GM12878 (cell line): ENCODE results near the gene ZNF783. TPM values are rescaled to one million over a fixed set of nuclear protein-coding genes. Genes with fewer than 3 reads are reported as not detected.

Experiments
- ATAC-seq: fragments of 200-7000 bp; cut with Tn5 transposase; 3 replicates; pipeline ENCODE4 v1.9.1; 2020; ENCODE audit warnings: mild to moderate bottlenecking, moderate library complexity
- BruUV-seq: library from RNA; stranded (reverse); fragments of 400-500 nt; replicated peaks from 2 replicates; lab custom pipeline; 2021; lab: Mats Ljungman, UMichigan
- CTCF ChIA-PET: fragments of 300-600 bp; sonication (Branson Sonifier 250); formaldehyde crosslinking; extraction: SDS; loops from one replicate; lab custom pipeline; 2021; ENCODE audit warnings: inconsistent platforms; lab: Yijun Ruan, JAX
- POLR2A ChIA-PET: fragments of 350-600 bp; formaldehyde crosslinking; extraction: SDS; loops from one replicate; lab custom pipeline; 2021; ENCODE audit warnings: inconsistent platforms; lab: Charles Lee
- RAD21 ChIA-PET: fragments of 300-600 bp; sonication (Branson Sonifier 250); formaldehyde crosslinking; loops from one replicate; lab custom pipeline; 2023; ENCODE audit warnings: antibody characterized with exemption; ENCODE audit not compliant: unreplicated experiment; lab: Charles Lee
- SMC1A ChIA-PET: fragments of 300-600 bp; sonication (Branson Sonifier 250); formaldehyde crosslinking; loops from one replicate; lab custom pipeline; 2023; ENCODE audit not compliant: unreplicated experiment, uncharacterized antibody; lab: Charles Lee
- DNase-seq: peaks from one replicate; pipeline ENCODE4 v3.0.0-alpha.2; 2011; ENCODE audit warnings: low read depth, low spot score
- FAIRE-seq: peaks from 3 replicates; lab custom pipeline; 2011; peaks lifted over from hg19 to GRCh38; lab: Jason Lieb, UNC
- H2AFZ ChIP-seq: 2 replicates; pipeline ENCODE4 v1.6.0; 2011; ENCODE audit warnings: low read depth, low read length, control low read depth; ENCODE audit not compliant: control insufficient read depth
- H3K27ac ChIP-seq: 2 replicates; pipeline ENCODE4 v1.5.1; 2011; ENCODE audit warnings: control low read depth; ENCODE audit not compliant: control insufficient read depth, insufficient read depth
- H3K27me3 ChIP-seq, 2 experiments: replicated peaks in 1 of 2; 2 replicates each; pipeline versions ENCODE4 v1.6.0 to v1.6.1; 2011; ENCODE audit warnings: low read length in 1 of 2; ENCODE audit not compliant: control insufficient read depth in 2 of 2, insufficient read depth in 2 of 2
- H3K36me3 ChIP-seq, 2 experiments: 2 replicates each; pipeline ENCODE4 v1.5.1; 2011; ENCODE audit warnings: low read length in 1 of 2; ENCODE audit not compliant: control insufficient read depth in 2 of 2, insufficient read depth in 2 of 2
- H3K4me1 ChIP-seq: 2 replicates; pipeline ENCODE4 v1.6.1; 2011; ENCODE audit warnings: mild to moderate bottlenecking, low read length, moderate library complexity, mixed read lengths; ENCODE audit not compliant: control insufficient read depth, insufficient read depth
- H3K4me2 ChIP-seq: 2 replicates; pipeline ENCODE4 v1.6.0; 2011; ENCODE audit warnings: control low read depth; ENCODE audit not compliant: control insufficient read depth, insufficient read depth
- H3K4me3 ChIP-seq: fragments of 200-600 bp; sonication (generic); 2 replicates; pipeline ENCODE4 v1.5.1; 2016
- H3K79me2 ChIP-seq: 2 replicates; pipeline ENCODE4 v1.6.0; 2011; ENCODE audit warnings: low read length; ENCODE audit not compliant: control insufficient read depth, insufficient read depth
- H3K9ac ChIP-seq: 2 replicates; pipeline ENCODE4 v1.8.0; 2011; ENCODE audit warnings: low read length, control low read depth, mixed read lengths; ENCODE audit not compliant: control insufficient read depth, insufficient read depth
- H3K9me3 ChIP-seq: replicated peaks from 3 replicates; pipeline ENCODE4 v1.5.1; 2011; ENCODE audit warnings: mild to moderate bottlenecking, low read length; ENCODE audit not compliant: control insufficient read depth, insufficient read depth
- H4K20me1 ChIP-seq: 2 replicates; pipeline ENCODE4 v1.6.0; 2011; ENCODE audit not compliant: control insufficient read depth, insufficient read depth
- CBX3 ChIP-seq: fragments of 200-600 bp; sonication (generic); IDR thresholded peaks from 2 replicates; pipeline ENCODE4 v1.6.1; 2016; ENCODE audit warnings: low read depth, borderline replicate concordance
- CREM ChIP-seq: IDR thresholded peaks from 2 replicates; pipeline ENCODE4 v1.6.1; 2014; ENCODE audit warnings: antibody characterized with exemption, low read depth
- GABPA ChIP-seq: IDR thresholded peaks from 2 replicates; pipeline ENCODE4 v1.6.1; 2014; ENCODE audit warnings: antibody characterized with exemption, low read depth, mild to moderate bottlenecking, inconsistent platforms
- IKZF1 ChIP-seq: fragments of 450-650 bp; conservative IDR thresholded peaks from 2 replicates; pipeline ENCODE4 v1.6.1; 2017; ENCODE audit warnings: antibody characterized with exemption, mild to moderate bottlenecking
- JUNB ChIP-seq: IDR thresholded peaks from 2 replicates; pipeline ENCODE4 v1.6.1; 2016; ENCODE audit warnings: antibody characterized with exemption, mild to moderate bottlenecking
- MTA3 ChIP-seq: IDR thresholded peaks from 2 replicates; pipeline ENCODE4 v1.6.1; 2012; ENCODE audit warnings: low read length, inconsistent platforms, borderline replicate concordance
- PAX5 ChIP-seq: IDR thresholded peaks from 2 replicates; pipeline ENCODE4 v1.6.1; 2011; ENCODE audit warnings: low read depth, low read length, borderline replicate concordance
- RAD21 ChIP-seq: IDR thresholded peaks from 2 replicates; pipeline ENCODE4 v1.6.1; 2011; ENCODE audit warnings: mild to moderate bottlenecking, low read depth, low read length, moderate library complexity; ENCODE audit not compliant: insufficient read depth
- RUNX3 ChIP-seq: IDR thresholded peaks from 2 replicates; pipeline ENCODE4 v1.6.1; 2012; ENCODE audit warnings: low read length, inconsistent platforms
- TAF1 ChIP-seq: IDR thresholded peaks from 2 replicates; pipeline ENCODE4 v1.6.1; 2011; ENCODE audit warnings: mild to moderate bottlenecking, low read depth, low read length, borderline replicate concordance
- TCF3 ChIP-seq: IDR thresholded peaks from 2 replicates; pipeline ENCODE4 v1.6.1; 2012; ENCODE audit warnings: low read depth, mild to moderate bottlenecking, low read length, borderline replicate concordance; ENCODE audit not compliant: insufficient read depth
- WRNIP1 ChIP-seq: IDR thresholded peaks from 2 replicates; pipeline ENCODE4 v1.6.1; 2011; ENCODE audit warnings: low read depth, low read length, improper control_type of control experiment, borderline replicate concordance
- YBX1 ChIP-seq: fragments of 450-650 bp; IDR thresholded peaks from 2 replicates; pipeline ENCODE4 v1.6.1; 2016; ENCODE audit warnings: antibody characterized with exemption
- ZNF384 ChIP-seq: IDR thresholded peaks from 2 replicates; pipeline ENCODE4 v1.6.1; 2012; ENCODE audit warnings: low read depth, mild to moderate bottlenecking, low read length, improper control_type of control experiment, borderline replicate concordance
- WGBS: methylation state at CpG from one replicate; pipeline ENCODE4 v1.1.6; 2016; ENCODE audit warnings: low lambda C conversion rate; ENCODE audit not compliant: insufficient replicate concordance, insufficient coverage; ENCODE audit errors: missing lambda C conversion rate; 5-methylcytosine and 5-hydroxymethylcytosine counted together
- in situ Hi-C: fragments of 300-500 bp; cut with MboI; formaldehyde crosslinking; loops from 9 replicates; pipeline ENCODE4 v1.14.3; 2018; ENCODE audit warnings: mixed read lengths
- intact Hi-C: fragments of 100-400 bp; cut with micrococcal nuclease; formaldehyde crosslinking; loops from one replicate; pipeline ENCODE4 v1.14.2; 2022; ENCODE audit not compliant: unreplicated experiment
- polyA plus RNA-seq, 11 experiments: library from polyadenylated mRNA; depleted of rRNA in 4 of 11; unstranded in 6 of 11; stranded (reverse) in 5 of 11; fragments of >200 nt; fragmentation: Nextera tagmentation in 4 of 11; fragmentation: Illumina TruSeq in 1 of 11; extraction: Ambion mirVana in 4 of 11; extraction: Trizol in 1 of 11; gene quantifications; 1 replicate in 1 of 11; 2 replicates in 10 of 11; pipeline versions ENCODE4 v1.2.1 to v1.2.3, GENCODE V29; 2011 to 2016; ENCODE audit warnings: inconsistent platforms in 2 of 11, missing spikeins in 2 of 11, low read depth in 1 of 11
- total RNA-seq, 4 experiments: library from RNA; depleted of rRNA in 3 of 4; stranded (reverse); fragments of >200 nt in 3 of 4; fragmentation: Illumina TruSeq in 1 of 4; extraction: Trizol in 1 of 4; gene quantifications; 2 replicates each; pipeline versions ENCODE4 v1.2.1 to v1.2.3, GENCODE V29; 2013 to 2021
- TF ChIP-seq, protein P1 (sequence below): fragments of 450-650 bp; IDR thresholded peaks from 2 replicates; pipeline ENCODE4 v1.6.1; 2016; ENCODE audit warnings: mild to moderate bottlenecking, moderate library complexity, borderline replicate concordance
- TF ChIP-seq, protein P2 (sequence below): IDR thresholded peaks from 2 replicates; pipeline ENCODE4 v1.6.1; 2011; ENCODE audit warnings: borderline replicate concordance, low read depth, mild to moderate bottlenecking, moderate library complexity, mixed read lengths, low read length; ENCODE audit not compliant: insufficient read depth; ENCODE audit errors: extremely low read length

Gene ZNF783
- total and polyA plus RNA-seq, 10 of the 15 experiments (the other 5 are each of a cell fraction or from before 2014, with no cell fraction given) = 2.0 to 14.4 (median 6.4) TPM

DNA sequence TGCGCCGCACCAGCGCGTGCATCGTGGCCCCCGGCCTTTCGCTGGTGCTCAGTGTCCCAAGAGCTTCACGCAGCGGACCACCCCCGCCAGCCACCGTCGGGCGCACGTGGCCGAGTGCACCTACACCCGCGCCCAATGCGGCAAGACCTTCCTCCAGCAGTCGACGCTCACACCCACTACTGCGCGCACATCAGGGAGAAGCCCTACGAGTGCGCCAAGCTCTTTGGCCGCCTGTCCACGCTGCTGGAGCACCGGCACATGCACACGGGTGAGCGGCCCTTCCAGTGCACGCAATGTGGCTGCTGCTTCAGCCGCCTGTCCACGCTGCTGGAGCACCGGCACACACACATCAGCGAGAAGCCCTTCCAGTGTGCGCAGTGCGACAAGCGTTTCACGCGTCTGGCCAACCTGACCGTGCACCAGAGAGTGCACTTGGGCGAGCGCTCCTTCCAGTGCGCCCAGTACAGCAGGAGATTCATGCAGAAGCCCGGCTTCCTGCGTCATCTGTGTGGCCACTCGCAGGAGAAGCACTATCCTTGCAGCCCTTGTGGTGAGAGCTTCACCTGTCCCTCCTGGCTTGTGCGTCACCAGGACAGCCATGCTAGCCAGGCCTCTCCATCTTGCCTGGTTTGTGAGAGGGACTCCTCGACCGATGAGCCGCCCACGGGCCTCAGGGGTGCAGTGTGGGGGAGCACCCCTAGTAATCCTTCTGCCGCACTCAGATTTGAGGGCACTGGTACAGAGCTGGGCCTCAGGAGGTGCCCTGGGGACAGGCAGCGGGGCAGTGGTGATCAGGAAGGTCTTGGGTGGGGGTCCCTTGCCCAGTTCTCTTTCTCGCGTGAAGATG is 32.9 kb downstream of the ZNF783 start (continued):
- TF ChIP-seq, protein P1, sequence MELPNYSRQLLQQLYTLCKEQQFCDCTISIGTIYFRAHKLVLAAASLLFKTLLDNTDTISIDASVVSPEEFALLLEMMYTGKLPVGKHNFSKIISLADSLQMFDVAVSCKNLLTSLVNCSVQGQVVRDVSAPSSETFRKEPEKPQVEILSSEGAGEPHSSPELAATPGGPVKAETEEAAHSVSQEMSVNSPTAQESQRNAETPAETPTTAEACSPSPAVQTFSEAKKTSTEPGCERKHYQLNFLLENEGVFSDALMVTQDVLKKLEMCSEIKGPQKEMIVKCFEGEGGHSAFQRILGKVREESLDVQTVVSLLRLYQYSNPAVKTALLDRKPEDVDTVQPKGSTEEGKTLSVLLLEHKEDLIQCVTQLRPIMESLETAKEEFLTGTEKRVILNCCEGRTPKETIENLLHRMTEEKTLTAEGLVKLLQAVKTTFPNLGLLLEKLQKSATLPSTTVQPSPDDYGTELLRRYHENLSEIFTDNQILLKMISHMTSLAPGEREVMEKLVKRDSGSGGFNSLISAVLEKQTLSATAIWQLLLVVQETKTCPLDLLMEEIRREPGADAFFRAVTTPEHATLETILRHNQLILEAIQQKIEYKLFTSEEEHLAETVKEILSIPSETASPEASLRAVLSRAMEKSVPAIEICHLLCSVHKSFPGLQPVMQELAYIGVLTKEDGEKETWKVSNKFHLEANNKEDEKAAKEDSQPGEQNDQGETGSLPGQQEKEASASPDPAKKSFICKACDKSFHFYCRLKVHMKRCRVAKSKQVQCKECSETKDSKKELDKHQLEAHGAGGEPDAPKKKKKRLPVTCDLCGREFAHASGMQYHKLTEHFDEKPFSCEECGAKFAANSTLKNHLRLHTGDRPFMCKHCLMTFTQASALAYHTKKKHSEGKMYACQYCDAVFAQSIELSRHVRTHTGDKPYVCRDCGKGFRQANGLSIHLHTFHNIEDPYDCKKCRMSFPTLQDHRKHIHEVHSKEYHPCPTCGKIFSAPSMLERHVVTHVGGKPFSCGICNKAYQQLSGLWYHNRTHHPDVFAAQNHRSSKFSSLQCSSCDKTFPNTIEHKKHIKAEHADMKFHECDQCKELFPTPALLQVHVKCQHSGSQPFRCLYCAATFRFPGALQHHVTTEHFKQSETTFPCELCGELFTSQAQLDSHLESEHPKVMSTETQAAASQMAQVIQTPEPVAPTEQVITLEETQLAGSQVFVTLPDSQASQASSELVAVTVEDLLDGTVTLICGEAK = no peak
- no peak for TF ChIP-seq YBX1
- no peak for TF ChIP-seq WRNIP1
- TF ChIP-seq JUNB = no peak
- no peak for TF ChIP-seq MTA3
- no peak for TF ChIP-seq ZNF384

DNA sequence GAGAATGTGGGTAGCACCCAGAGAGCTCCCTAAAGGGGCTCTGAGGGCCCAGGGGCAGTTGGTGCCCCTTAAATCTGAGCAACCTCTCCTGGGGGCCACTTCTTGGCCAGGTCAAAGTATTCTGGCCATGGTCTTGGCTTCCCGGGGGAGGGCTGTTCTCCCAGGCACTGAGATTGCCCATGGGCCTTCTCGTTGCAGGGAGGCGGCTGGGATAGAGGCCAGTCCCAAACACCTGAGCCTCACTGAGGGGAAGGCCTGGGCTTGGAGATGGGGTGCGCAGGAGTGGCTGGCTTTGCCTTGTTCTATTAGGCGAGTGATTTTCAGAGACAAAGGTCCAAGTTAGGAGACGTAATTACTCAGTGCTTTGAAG is 33.5 kb downstream of the ZNF783 start:
- 81% methylated on average over 6 of the region's 6 CpGs for WGBS
- RAD21 ChIA-PET = no interaction called here
- H3K36me3 ChIP-seq = peaks cover 0 to 1% of the 10 kb centered on the region in 2 experiments; a peak in 1 of 4 replicates
- no peak overlapping the region for H2AFZ ChIP-seq
- no peak overlapping the region for H3K9ac ChIP-seq
- no peak for ATAC-seq
- no peaks in the 10 kb centered on the region for H4K20me1 ChIP-seq
- in situ Hi-C loops = no loop called here
- H3K79me2 ChIP-seq = no peaks in the 10 kb centered on the region
- no peaks in the 10 kb centered on the region for H3K27me3 ChIP-seq
- no peaks in the 10 kb centered on the region; the same call in 2 of the 3 replicates for H3K9me3 ChIP-seq
- no peak overlapping the region for H3K4me2 ChIP-seq
- POLR2A ChIA-PET = no interaction called here
- DNase-seq = no peak
- SMC1A ChIA-PET = no interaction called here
- no peak overlapping the region for H3K4me3 ChIP-seq
- intact Hi-C loops = no loop called here
- CTCF ChIA-PET = no interaction called here
- BruUV-seq = no TSS peak
- H3K4me1 ChIP-seq = no peaks in the 10 kb centered on the region
- no peak for FAIRE-seq
- no peak overlapping the region for H3K27ac ChIP-seq
- TF ChIP-seq TAF1 (no peak), RUNX3 (no peak), RAD21 (no peak), PAX5 (no peak), GABPA (no peak), TCF3 (no peak), CBX3 (no peak), CREM (no peak), IKZF1 (no peak)
- TF ChIP-seq, protein P2, sequence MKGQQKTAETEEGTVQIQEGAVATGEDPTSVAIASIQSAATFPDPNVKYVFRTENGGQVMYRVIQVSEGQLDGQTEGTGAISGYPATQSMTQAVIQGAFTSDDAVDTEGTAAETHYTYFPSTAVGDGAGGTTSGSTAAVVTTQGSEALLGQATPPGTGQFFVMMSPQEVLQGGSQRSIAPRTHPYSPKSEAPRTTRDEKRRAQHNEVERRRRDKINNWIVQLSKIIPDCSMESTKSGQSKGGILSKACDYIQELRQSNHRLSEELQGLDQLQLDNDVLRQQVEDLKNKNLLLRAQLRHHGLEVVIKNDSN = no peak
